GM18907 (cell line): ENCODE measurements around the gene ANKRD1.
"Not testable (repeated sequence)": the region's sequence is repeated elsewhere in the genome, so short reads cannot be mapped to it uniquely, and the experiment has no call there.

ENCODE experiments used
- ATAC-seq: cut with Tn5 transposase; IDR thresholded peaks from one replicate; pipeline ENCODE4 v1.9.1; 2021; ENCODE audit warnings: mild to moderate bottlenecking, moderate library complexity; ENCODE audit not compliant: unreplicated experiment

The ANKRD1 gene

GRCh38 chr10:90920986-90921666 is at the start of gene ANKRD1:
Gene ANKRD1, minus strand, starts transcription at chr10:90921087. Its CDS starts 60 bp downstream, at chr10:90921027.
- no peak for ATAC-seq

- ATAC-seq: no peak
These were observed 49.2 kb upstream of the ANKRD1 start for GRCh38 chr10:90969947-90970673.

DNA sequence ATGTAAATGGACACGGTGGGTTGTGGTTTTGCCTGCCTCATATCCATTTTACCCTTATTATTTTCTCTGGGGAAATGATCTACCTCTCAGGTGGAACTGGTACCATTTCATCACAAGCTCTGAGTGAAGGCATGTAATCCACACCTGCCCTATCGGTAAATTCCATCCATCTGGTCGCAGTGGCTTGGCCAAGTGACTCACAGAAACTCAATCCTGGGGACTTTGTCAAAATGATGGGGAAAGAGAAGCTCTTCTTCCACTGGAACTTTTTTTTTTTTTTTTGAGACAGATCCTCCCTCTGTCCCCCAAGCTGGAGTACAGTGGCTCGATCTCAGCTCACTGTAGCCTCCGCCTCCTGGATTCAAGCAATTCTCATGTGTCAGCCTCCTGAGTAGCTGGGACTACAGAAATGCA is 48.2 kb upstream of the ANKRD1 start:
- ATAC-seq: no peak

GRCh38 chr10:90968328-90969081 is 47.6 kb upstream of the ANKRD1 start:
- no peak for ATAC-seq

DNA sequence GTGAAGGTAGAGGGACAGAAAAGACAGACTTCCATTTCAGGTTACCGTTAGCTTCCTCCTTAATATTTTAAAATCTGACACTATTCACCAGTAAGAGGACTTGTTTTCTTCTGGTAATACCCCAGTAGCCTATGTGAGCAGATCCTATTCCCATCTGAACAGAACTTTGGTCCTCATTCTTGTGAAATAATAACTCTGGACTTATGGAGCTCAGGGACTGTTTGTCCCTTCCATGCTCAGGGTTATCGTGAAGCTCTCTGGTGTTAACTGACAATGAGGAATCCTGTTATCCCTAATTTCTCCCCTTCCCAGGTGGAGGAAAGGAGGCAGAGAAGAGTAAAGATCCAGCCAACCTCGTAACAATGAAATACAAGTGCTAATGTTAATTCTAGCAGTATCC is 47.0 kb upstream of the ANKRD1 start:
- ATAC-seq: no peak

DNA sequence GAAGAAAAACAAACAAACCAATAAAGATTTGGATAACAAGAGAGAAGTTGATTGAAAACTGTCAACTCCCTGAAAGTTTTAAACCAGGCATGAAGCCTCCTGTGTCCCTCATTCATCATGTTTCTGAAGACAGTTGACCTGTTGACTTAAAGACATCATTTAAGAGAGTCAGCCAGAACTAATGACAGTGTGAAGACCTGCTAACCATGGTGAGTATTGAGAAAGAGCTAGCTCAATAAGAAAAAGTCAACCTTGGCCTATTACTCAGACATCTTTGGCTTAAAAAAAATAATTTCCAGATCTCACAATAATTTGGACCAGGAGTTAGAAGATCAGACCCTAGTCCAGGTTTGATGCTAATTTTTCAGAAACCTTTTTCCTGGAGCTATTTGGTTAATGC is 45.3 kb upstream of the ANKRD1 start:
- no peak for ATAC-seq

DNA sequence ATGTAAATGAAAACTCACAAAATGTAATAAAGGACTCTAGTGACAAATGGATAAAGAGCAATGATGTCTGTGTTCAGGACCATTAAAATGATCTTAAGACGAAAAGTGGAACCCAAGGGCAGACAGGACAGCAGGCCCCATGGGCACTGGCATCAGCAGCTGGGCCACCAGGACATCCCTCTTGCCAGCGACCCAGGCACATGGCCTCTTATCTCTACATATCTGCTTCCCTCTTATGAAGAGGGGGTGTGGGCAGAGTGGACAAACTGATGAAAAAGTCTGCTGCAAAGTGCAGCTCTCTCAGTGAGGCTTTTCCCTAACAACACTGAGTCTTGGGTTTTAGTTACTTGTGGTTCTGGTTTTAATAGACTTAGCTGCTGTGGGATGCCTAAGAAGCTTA is 44.8 kb upstream of the ANKRD1 start:
- no peak for ATAC-seq

DNA sequence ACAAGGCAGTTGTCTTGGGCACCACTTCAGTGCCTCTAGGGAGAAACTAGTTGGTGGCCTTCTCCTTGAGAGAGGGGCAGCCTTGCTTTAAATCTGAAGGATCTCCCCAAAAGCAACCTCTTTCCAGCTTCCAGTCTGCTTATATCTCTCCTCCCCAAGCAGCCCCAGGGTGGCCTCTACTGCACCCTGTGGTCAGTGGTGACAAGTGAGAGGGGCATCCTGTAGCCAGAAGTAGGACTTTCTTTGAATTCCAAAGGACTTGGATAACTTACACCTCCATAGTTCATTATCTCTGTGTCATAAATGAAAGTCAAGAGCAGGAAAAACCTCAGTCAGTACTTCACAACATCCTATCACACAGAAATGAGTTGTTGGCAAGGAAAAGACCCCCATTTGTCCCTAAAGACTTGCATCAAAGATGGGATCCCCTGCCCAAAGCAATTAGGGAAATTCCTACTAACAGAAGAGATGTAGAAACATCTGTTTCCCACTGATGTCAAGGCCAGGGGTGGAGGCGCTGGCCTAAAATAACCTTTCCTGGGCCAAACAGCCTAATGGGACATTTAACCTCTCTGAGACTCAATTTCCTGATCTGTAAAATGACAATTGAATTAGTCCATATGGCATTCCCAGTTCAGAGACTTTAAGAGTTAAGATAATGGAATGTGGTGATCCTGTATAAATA is 44.0 kb upstream of the ANKRD1 start:
- no peak for ATAC-seq

GRCh38 chr10:90963331-90963730 is 42.4 kb upstream of the ANKRD1 start:
- ATAC-seq: no peak

GRCh38 chr10:90960355-90960814 is 39.5 kb upstream of the ANKRD1 start:
- peak; percentile 70 for ATAC-seq

DNA sequence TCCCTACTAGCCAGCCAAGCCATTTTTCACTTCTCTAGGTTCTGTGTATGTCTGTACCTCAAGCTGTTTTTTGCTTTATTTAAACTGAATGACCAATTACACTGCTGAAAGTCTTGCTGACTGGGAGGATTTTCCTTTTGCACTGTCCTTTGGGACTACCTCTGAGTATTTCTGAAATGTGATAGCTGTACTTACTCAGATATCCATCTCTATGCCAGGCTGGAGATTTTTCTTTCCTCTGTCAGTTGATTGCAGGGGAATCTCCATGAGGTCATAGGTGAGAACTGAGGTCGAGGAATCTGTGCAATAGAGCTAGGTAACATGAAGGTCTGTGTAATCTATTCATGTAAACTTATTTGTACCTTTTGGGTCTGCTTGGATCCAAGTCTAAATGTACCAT is 38.9 kb upstream of the ANKRD1 start:
- peak; percentile 19 for ATAC-seq

DNA sequence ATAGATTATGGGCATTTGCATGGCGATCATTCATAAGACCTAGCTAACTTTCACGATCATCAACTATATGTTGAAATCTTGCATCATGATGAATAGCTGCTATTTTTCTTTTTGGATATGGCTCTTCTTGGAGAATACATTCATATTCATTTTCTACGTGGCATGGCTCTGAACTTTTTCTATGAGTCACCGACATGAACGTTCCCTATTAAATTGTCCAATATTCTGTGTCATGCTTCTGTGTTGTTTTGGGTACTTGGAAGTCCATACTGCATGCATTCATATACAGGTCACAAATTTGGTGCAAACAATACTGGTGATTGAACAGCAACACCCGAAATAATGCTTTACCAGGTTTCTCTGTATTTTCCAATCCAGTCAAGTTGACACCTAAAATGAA is 37.9 kb upstream of the ANKRD1 start:
- no peak for ATAC-seq

DNA sequence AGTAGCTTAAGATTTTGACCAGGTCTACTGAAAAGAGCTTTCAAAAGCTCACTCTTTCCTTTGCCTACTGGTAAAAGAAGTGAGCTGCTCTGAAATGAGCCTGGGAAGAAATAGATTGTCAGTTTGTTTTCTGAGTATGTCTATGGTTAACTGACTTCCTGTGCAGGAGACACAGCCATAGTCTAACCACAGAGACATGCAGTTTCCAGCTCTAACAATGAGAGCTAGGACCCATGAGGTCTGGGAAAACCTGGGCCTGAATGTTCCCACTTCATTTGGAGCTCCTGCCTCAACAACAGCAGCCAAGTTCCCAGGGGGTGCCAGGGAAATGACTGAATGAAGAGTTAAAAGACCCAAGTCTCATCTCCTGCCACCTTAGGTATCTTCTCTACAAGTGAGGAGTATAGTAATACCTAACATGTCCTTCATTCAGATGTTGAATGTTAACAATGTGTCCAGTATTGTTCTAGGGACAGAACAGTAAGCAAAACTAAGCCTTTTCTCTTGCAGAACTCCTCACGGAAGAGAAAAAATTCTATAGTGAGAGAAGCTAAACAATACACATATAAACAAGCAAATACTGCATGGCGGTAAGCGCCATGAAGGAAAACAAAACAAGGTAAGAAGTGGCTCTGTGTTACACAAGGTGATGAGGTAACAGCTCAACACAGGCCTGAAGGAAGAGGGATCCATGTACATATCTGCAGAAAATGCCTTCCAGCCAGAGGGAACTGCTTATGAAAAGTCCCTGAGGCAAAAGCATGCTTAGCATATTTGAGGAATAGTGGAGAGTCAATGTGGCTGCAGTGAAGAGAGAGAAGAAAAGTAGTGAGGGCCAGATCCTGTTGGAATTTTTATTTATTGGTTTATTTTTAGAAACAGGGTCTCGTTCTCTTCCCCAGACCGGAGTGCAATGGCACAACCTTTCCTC is 26.4 kb upstream of the ANKRD1 start:
- peak; percentile 76 for ATAC-seq

DNA sequence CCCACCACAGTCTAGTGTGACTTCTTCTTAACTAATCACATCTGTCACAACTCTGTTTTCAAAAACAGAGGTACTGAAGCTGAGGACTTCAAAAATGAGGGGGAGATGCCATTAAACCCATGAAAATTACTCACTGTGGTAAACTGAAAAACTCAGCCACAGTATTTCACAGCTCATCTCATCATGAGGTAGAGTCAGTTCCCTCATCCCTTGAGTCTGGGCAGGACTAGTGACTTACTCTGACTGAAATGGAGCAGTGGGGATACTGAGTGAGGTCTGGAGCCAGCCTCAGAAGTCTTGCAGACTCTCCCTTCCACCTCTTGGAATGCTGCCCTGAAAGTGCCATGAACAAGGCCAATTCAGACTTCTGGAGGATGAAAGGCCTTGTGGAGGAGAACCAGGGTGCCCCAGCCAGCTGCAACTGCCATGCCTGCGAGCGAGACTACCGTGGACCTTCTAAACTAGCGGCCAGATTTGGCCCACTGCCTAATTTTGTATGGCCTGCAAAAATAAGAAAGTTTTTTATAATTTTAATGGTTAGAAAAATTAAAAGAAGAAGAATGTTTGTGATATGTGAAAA is 24.7 kb upstream of the ANKRD1 start:
- ATAC-seq: no peak

DNA sequence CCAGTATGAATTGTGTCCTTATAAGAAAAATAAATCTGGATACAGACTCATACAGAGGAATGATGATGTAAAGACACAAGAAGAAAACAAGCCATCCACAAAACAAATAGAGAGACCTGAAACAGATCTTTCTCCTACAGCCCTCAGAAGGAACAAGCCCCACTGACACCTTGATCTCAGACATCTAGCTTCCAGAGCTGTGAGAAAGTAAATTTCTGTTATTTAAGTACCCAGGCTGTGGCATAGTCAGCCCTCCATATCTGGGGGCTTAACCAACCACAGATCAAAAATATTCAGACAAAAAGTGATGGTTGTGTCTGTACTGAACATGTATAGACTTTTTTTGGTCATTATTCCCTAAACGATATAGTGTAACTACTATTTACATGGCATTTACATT is 23.9 kb upstream of the ANKRD1 start:
- ATAC-seq: no peak

DNA sequence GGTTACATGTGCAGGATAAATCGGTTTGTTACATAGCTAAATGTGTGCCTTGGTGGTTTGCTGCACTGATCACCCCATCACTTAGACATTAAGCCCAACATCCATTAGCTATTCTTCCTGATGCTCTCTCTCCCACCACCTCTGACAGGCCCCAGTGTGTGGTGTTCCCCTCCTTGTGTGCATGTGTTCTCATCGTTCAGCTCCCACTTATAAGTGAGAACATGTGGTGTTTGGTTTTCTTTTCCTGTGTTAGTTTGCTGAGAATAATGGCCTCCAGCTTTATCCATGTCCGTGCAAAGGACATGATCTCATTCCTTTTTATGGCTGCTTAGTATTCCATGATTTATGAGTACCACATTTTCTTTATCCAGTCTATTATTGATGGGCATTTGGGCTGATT is 22.1 kb upstream of the ANKRD1 start:
- not testable (repeated sequence) for ATAC-seq

GRCh38 chr10:90939648-90940047 is 18.8 kb upstream of the ANKRD1 start:
- no peak for ATAC-seq

DNA sequence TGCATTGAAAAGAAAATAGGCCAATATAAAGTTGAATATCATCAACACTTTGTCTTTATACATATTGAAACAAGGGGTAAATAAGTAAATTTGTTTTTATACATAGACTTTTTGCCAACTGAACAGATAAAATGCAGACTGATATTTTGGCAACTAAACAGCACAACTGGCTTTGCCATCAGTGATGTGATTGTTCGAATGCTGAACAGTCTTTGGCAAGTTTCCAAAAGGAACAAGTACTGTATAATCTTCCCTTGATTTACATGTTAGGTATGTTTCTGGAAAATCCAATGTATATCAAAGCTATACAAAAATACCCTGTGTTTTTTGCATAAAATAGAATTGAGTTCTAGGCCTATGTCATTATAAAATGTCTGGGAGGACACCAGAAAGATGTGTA is 18.2 kb upstream of the ANKRD1 start:
- no peak for ATAC-seq

GRCh38 chr10:90937645-90938258 is 16.9 kb upstream of the ANKRD1 start:
- ATAC-seq: no peak
